Occipital lobe (tissue), 2 donors: ENCODE data around the gene SLITRK1. TPM values are rescaled to one million over a fixed set of nuclear protein-coding genes. Genes with fewer than 3 reads are reported as not detected.

Source experiments
- DNase-seq: peaks from one replicate; lab custom pipeline; 2025; lab: John Stamatoyannopoulos, UW
- total RNA-seq: library from RNA; depleted of rRNA; stranded (reverse); fragments of >200 nt; gene quantifications from one replicate; pipeline ENCODE4 v1.2.3, GENCODE V29; 2014

Gene SLITRK1
- 29.6 TPM for total RNA-seq

- peak; percentile 64 for DNase-seq
Observed at GRCh38 chr13:83881917-83882605, at the start of gene SLITRK1. Gene SLITRK1, minus strand, starts transcription at chr13:83882474. Its CDS starts 967 bp downstream, at chr13:83881507.

GRCh38 chr13:83929157-83929556 is 46.9 kb upstream of the SLITRK1 start:
- DNase-seq, result no peak

- DNase-seq, result no peak
Observed at GRCh38 chr13:83919775-83920174, 37.5 kb upstream of the SLITRK1 start.

GRCh38 chr13:83914368-83914767 is 32.1 kb upstream of the SLITRK1 start:
- no peak for DNase-seq

GRCh38 chr13:83907196-83907989 is 25.1 kb upstream of the SLITRK1 start:
- DNase-seq, result no peak

- no peak for DNase-seq
Observed at GRCh38 chr13:83906240-83906820, 24.1 kb upstream of the SLITRK1 start.

- no peak for DNase-seq
Observed at GRCh38 chr13:83905641-83906040, 23.4 kb upstream of the SLITRK1 start.

- no peak for DNase-seq
Observed at GRCh38 chr13:83895994-83896580, 13.8 kb upstream of the SLITRK1 start.

- DNase-seq, result no peak
Observed at GRCh38 chr13:83890358-83890757, 8.1 kb upstream of the SLITRK1 start.

- no peak for DNase-seq
Observed at GRCh38 chr13:83884141-83884540, 1.9 kb upstream of the SLITRK1 start.

GRCh38 chr13:83883061-83883523 is 818 bp upstream of the SLITRK1 start:
- peak; percentile 23 for DNase-seq

- no peak for DNase-seq
Observed at GRCh38 chr13:83882606-83882959, 309 bp upstream of the SLITRK1 start.

- DNase-seq, result no peak
Observed at GRCh38 chr13:83881140-83881684, 1.1 kb downstream of the SLITRK1 start.

- no peak for DNase-seq
Observed at GRCh38 chr13:83880275-83881139, 1.8 kb downstream of the SLITRK1 start.

GRCh38 chr13:83879431-83880171 is 2.7 kb downstream of the SLITRK1 start:
- DNase-seq, result peak; percentile 79

GRCh38 chr13:83878691-83879430 is 3.4 kb downstream of the SLITRK1 start:
- DNase-seq, result no peak

- DNase-seq, result no peak
Observed at GRCh38 chr13:83877651-83878355, 4.5 kb downstream of the SLITRK1 start.

- DNase-seq, result no peak
Observed at GRCh38 chr13:83876546-83876945, 5.7 kb downstream of the SLITRK1 start.

GRCh38 chr13:83867708-83868107 is 14.6 kb downstream of the SLITRK1 start:
- no peak for DNase-seq
